OCI-LY3 (cell line): Measurements from ENCODE around the gene UNC5B.

ENCODE experiments used
- H2AFZ ChIP-seq: fragments of 200-600, 300-600 bp; shearing (Covaris generic); 2 replicates; pipeline ENCODE4 v1.6.0; 2014; ENCODE audit warnings: antibody characterized with exemption, low read depth, low read length
- H3K27ac ChIP-seq: fragments of 200-600, 300-600 bp; sonication (generic); 2 replicates; pipeline ENCODE4 v1.5.1; 2014; ENCODE audit warnings: mild to moderate bottlenecking, low read length, moderate library complexity, mixed read lengths
- H3K27me3 ChIP-seq: fragments of 200-600, 300-600 bp; sonication (generic); 2 replicates; pipeline ENCODE4 v1.6.1; 2014; ENCODE audit warnings: low read depth, low read length, mixed read lengths
- H3K36me3 ChIP-seq: fragments of 200-600, 300-600 bp; sonication (generic); replicated peaks from 2 replicates; pipeline ENCODE3; 2014; ENCODE audit warnings: low read depth, low read length, mixed read lengths
- H3K4me1 ChIP-seq: fragments of 300-600, 200-600 bp; sonication (generic); 2 replicates; pipeline ENCODE4 v1.6.1; 2014; ENCODE audit warnings: low read length, mixed read lengths
- H3K4me2 ChIP-seq: fragments of 200-600, 300-600 bp; sonication (generic); 2 replicates; pipeline ENCODE4 v1.6.1; 2014; ENCODE audit warnings: low read length, mixed read lengths
- H3K4me3 ChIP-seq: fragments of 300-600, 200-600 bp; sonication (generic); 2 replicates; pipeline ENCODE4 v1.5.1; 2014; ENCODE audit warnings: antibody characterized with exemption, mild to moderate bottlenecking, low read length, moderate library complexity
- H3K79me2 ChIP-seq: fragments of 300-600, 200-600 bp; shearing (Covaris generic); 2 replicates; pipeline ENCODE4 v1.6.1; 2014; ENCODE audit warnings: mild to moderate bottlenecking, low read length, mixed read lengths
- H3K9ac ChIP-seq: fragments of 300-600, 200-600 bp; shearing (Covaris generic); 2 replicates; pipeline ENCODE4 v1.6.0; 2014; ENCODE audit warnings: mild to moderate bottlenecking, low read length, moderate library complexity
- H3K9me3 ChIP-seq: fragments of 200-600, 300-600 bp; shearing (Covaris generic); 2 replicates; pipeline ENCODE4 v1.6.1; 2014; ENCODE audit warnings: low read length, mixed read lengths; ENCODE audit not compliant: insufficient read depth
- H4K20me1 ChIP-seq: fragments of 200-600, 300-600 bp; sonication (generic); 2 replicates; pipeline ENCODE4 v1.6.1; 2016; ENCODE audit warnings: low read length, mixed read lengths; ENCODE audit not compliant: insufficient read depth
- CTCF ChIP-seq: fragments of 200-600, 300-600 bp; sonication (generic); IDR thresholded peaks from 2 replicates; pipeline ENCODE4 v1.5.1; 2014; ENCODE audit warnings: antibody characterized with exemption, low read length, low read depth
- EZH2phosphoT487 ChIP-seq: fragments of 200-600 bp; shearing (Covaris generic); IDR thresholded peaks from 2 replicates; pipeline ENCODE4 v1.6.1; 2018; ENCODE audit warnings: antibody characterized with exemption, mixed run types, low read depth

The UNC5B gene

DNA sequence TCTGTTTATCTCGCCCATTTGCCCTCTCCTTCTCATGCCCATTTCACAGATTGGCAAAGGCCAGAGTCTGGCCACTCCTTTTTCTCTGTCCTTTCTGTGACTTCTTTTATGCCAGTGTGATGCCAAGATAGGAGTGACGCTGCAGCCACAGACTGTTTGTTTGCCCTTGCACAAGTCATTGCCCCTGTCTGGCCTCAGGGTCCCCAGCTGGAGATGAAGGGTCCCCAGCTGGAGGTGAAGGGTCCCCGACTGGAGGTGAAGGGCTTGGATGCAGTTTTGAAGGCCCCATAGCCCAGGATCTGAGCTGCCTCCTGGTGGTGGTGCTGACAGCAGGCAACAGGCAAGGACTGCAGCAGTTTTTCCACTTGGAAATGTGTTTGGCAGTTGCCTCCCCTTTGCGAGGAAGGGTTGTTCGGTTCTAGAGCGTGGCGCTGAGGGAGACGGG lies 55.9 kb downstream of the UNC5B start:
- H3K27ac ChIP-seq, result no peak overlapping the region

DNA sequence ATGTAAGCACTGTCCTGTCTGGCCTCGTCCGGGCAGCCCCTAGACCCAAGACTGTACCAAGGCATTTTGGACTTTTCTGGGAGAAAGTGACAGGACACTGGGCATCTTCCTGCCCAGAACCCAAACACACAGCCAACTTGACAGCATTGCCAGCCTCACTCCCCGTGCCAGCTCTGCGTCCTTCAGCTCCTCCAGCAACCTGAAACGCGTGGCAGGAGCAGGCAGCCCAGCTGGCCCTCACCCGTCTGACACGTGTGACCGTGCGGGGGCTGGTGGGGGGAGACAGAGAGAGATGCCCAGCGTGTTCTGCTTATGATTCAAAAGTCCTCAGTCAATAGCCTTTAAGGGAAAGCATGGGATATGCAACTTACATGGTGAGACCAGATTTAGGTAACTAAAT lies 56.4 kb downstream of the UNC5B start:
- Histone ChIP-seq H3K27ac (no peak overlapping the region), H3K79me2 (no peaks in the 10 kb centered on the region), H3K4me2 (no peak overlapping the region), H3K4me3 (no peak overlapping the region), H3K9ac (no peak overlapping the region), H3K4me1 (no peaks in the 10 kb centered on the region), H2AFZ (no peak overlapping the region), H4K20me1 (no peaks in the 10 kb centered on the region), H3K36me3 (no peaks in the 10 kb centered on the region), H3K27me3 (no peaks in the 10 kb centered on the region), H3K9me3 (no peaks in the 10 kb centered on the region)
- no peak for TF ChIP-seq EZH2phosphoT487
- TF ChIP-seq CTCF, result no peak

More for the DNA sequence above, 55.9 kb downstream of the UNC5B start:
- no peaks in the 10 kb centered on the region for H3K79me2 ChIP-seq
- no peak overlapping the region for H3K9ac ChIP-seq
- no peaks in the 10 kb centered on the region for H3K4me1 ChIP-seq
- no peak overlapping the region for H3K4me2 ChIP-seq
- H2AFZ ChIP-seq, result no peak overlapping the region
- no peaks in the 10 kb centered on the region for H4K20me1 ChIP-seq
- H3K27me3 ChIP-seq, result no peaks in the 10 kb centered on the region
- no peak overlapping the region for H3K4me3 ChIP-seq
- no peaks in the 10 kb centered on the region for H3K36me3 ChIP-seq
- no peak for TF ChIP-seq EZH2phosphoT487
- no peak for TF ChIP-seq CTCF
- no peaks in the 10 kb centered on the region for H3K9me3 ChIP-seq

GRCh38 chr10:71269301-71270288 lies 57.2 kb downstream of the UNC5B start:
- H3K4me2 ChIP-seq, result no peak overlapping the region
- no peaks in the 10 kb centered on the region for H4K20me1 ChIP-seq
- no peaks in the 10 kb centered on the region for H3K79me2 ChIP-seq

More at GRCh38 chr10:71269301-71270288, 57.2 kb downstream of the UNC5B start:
- H3K4me1 ChIP-seq, result no peaks in the 10 kb centered on the region
- H3K4me3 ChIP-seq, result no peak overlapping the region
- H2AFZ ChIP-seq, result no peak overlapping the region
- no peak overlapping the region for H3K27ac ChIP-seq
- no peaks in the 10 kb centered on the region for H3K36me3 ChIP-seq
- H3K27me3 ChIP-seq, result no peaks in the 10 kb centered on the region
- H3K9ac ChIP-seq, result no peak overlapping the region
- H3K9me3 ChIP-seq, result no peaks in the 10 kb centered on the region
- TF ChIP-seq EZH2phosphoT487 (no peak), CTCF (no peak)
